Fibroblast of the conjunctiva (primary cell): ENCODE results near the gene TNS2.

Experiments
- DNase-seq: peaks from one replicate; pipeline ENCODE4 v3.0.0-alpha.2; 2010; ENCODE audit warnings: low read depth

The TNS2 gene

DNA sequence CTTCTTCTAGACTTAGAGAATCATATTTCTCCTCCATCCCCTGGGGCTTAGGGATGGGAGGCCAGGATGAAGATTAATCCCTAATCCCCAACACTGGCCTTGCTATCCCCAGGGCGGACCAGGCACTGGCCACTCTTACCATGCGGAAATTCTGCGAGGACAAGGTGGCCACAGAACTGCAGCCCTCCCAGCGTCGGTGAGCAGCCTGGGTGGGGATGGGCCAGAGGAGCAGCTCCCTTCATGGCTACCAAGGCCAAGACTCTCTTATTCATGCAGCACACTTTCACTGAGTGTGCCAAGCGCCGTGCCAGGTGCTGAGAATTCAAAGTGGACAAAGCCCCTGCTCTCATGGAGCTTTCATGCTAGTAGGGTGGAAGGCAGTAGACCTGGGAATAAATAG lies 7.0 kb downstream of the TNS2 start:
- DNase-seq, result no peak

DNA sequence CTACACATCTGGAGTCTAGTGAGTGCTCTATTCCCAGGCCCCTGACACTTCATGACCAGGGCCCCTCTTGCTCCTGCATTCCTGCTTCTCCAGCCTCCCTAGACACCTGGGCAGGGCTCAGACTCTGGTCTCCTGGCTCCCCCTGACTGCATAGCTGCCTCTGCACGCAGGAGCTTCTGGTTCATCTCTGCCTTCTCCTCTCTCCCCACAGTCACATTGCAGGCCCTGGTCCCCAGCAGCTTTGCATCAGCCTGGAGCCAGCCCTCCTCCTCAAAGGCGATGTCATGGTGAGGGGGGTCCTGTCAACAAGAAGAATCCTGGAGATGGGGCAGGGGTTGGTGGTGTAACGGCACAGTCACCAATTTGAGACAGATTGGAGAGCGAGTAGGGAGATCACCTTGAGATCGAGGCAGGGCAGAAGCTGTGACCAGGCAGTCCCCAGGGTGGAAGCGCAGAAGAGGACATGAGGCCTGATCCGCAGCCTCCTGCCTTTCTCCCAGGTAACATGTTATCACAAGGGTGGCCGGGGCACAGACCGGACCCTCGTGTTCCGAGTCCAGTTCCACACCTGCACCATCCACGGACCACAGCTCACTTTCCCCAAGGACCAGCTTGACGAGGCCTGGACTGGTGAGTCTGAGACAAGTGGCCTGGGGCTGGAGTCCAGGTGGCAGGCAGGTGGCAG lies 8.1 kb downstream of the TNS2 start:
- no peak for DNase-seq

- DNase-seq, result no peak
These were observed 9.0 kb downstream of the TNS2 start for GRCh38 chr12:53058674-53059433.

DNA sequence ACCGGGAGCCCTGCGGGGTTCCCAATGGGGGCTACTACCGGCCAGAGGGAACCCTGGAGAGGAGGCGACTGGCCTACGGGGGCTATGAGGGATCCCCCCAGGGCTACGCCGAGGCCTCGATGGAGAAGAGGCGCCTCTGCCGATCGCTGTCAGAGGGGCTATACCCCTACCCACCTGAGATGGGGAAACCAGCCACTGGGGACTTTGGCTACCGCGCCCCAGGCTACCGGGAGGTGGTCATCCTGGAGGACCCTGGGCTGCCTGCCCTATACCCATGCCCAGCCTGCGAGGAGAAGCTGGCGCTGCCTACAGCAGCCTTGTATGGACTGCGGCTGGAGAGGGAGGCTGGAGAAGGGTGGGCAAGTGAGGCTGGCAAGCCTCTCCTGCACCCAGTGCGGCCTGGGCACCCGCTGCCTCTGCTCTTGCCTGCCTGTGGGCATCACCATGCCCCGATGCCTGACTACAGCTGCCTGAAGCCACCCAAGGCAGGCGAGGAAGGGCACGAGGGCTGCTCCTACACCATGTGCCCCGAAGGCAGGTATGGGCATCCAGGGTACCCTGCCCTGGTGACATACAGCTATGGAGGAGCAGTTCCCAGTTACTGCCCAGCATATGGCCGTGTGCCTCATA lies 9.7 kb downstream of the TNS2 start:
- DNase-seq, result no peak

DNA sequence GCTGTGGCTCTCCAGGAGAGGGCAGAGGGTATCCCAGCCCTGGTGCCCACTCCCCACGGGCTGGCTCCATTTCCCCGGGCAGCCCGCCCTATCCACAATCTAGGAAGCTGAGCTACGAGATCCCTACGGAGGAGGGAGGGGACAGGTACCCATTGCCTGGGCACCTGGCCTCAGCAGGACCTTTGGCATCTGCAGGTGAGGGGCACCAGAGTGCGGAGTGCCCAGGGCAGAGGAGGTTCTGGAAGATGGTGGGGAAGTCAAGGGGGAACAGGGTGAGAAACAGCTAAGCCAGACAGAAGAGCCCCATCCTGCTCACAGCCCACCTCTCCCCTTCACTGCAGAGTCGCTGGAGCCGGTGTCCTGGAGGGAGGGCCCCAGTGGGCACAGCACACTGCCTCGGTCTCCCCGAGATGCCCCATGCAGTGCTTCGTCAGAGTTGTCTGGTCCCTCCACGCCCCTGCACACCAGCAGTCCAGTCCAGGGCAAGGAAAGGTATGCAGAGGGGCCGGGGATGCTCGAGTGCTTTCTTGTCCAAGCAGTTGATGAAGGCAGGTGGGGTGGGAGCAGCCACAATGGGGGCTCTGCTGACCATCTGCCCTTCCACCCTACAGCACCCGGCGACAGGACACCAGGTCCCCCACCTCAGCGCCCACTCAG lies 10.3 kb downstream of the TNS2 start:
- DNase-seq, result no peak

DNA sequence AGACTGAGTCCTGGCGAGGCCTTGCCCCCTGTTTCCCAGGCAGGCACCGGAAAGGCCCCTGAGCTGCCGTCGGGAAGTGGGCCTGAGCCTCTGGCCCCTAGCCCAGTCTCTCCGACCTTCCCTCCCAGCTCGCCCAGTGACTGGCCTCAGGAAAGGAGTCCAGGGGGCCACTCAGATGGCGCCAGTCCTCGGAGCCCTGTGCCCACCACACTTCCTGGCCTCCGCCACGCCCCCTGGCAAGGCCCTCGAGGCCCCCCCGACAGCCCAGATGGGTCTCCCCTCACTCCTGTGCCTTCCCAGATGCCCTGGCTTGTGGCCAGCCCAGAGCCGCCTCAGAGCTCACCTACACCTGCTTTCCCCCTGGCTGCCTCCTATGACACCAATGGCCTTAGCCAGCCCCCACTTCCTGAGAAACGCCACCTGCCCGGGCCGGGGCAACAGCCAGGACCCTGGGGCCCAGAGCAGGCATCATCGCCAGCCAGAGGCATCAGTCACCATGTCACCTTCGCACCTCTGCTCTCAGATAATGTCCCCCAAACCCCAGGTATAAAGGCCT lies 10.9 kb downstream of the TNS2 start:
- no peak for DNase-seq

- DNase-seq, result no peak
These were observed 11.6 kb downstream of the TNS2 start for GRCh38 chr12:53061404-53062010.

- no peak for DNase-seq
These were observed 12.4 kb downstream of the TNS2 start for GRCh38 chr12:53062011-53062961.

DNA sequence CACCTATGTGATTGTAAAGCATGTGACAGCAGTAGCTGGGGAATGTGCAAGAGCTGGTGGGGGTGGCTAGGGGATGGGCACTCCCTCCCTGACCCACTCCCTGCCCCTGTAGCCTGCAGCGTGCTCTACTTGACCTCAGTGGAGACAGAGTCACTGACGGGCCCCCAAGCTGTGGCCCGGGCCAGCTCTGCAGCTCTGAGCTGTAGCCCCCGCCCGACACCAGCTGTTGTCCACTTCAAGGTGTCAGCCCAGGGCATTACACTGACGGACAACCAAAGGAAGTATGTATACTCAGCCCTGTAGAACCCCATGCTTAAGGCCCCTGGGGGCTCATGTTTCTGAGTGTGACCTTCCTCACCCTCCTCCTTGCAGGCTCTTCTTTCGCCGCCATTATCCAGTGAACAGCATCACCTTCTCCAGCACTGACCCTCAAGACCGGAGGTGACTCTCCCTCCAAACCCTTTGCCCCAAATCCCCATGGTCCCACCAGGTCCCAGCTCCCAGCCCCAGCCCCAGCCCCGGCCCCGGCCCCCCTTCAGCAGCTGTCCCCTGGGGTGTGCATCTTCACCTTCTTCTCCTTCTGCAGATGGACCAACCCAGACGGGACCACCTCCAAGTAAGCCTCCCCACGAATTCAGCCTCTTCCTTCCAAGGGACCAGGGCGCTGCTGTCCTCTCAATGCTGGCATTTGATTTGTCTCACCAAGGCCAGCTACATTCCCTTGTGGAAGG lies 13.3 kb downstream of the TNS2 start:
- no peak for DNase-seq

DNA sequence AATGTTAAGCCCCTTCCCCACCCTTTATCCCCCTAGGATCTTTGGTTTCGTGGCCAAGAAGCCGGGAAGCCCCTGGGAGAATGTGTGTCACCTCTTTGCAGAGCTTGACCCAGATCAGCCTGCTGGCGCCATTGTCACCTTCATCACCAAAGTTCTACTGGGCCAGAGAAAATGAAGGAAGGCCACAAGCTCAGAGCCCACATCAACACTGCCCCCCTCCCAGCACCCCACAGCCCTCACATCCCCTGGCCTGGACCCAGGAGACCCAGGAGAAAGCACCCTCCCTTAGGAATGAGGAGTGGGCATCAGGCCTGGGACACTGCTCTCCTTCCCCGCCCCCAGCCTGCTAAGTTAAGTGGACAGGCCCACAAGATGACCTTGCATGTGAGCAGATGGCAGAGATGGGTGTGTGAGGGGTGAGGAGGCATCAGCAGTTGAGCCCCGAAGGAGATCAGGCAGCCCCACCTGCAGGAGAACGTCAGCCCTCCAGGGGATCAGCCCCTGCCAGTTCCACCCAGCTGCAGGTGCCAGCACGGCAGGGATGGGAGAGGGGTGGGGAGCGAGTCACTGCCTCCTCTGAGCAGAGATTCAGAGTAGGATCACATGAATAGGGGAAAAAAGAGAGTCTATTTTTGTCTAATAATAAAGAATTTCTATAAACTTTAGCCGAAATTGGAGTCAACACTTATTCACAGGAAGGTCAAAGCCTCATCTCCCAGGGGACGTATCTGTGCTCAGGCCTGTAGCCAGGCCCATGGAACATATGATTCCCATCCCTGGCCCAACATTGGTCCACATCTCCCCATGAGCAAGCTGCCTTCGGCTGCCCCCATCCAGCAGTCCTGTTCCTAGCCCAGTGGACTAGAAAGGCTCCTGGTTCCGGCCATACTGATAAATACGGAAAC lies 14.1 kb downstream of the TNS2 start:
- DNase-seq, result peak; percentile 93

GRCh38 chr12:53064613-53065436 lies 15.0 kb downstream of the TNS2 start:
- DNase-seq, result no peak

DNA sequence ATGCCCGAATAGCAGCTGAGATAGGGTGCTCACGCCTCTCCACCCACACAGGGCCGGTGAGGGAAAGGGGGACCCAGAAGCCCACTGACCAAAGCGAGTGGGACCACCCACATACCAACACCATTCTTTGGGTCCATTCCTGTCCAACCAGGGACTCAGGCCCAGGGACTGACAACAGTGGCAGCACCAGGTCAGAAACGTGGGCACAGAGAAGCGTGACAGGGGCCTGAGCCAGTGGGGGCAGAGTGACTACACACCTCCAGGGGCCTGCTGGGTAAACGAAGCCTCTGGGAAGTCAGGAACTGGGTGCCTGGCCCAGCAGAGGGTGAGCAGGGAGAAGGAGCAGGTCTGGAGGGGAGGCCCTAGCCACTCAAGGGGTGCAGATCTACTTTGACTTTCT lies 15.6 kb downstream of the TNS2 start:
- DNase-seq, result no peak

GRCh38 chr12:53065975-53066931 lies 16.4 kb downstream of the TNS2 start:
- peak; percentile 81 for DNase-seq

GRCh38 chr12:53067074-53067992 lies 17.5 kb downstream of the TNS2 start:
- no peak for DNase-seq

- DNase-seq, result no peak
These were observed 18.3 kb downstream of the TNS2 start for GRCh38 chr12:53067993-53068770.
